PC-9 (cell line): Measurements from ENCODE around the gene TENT5C. TPM values are rescaled to one million over a fixed set of nuclear protein-coding genes. Genes with fewer than 3 reads are reported as not detected.

Source experiments
- BruUV-seq: library from RNA; stranded (reverse); fragments of 400-500 nt; replicated peaks from 2 replicates; lab custom pipeline; 2021; lab: Mats Ljungman, UMichigan
- CTCF ChIA-PET: fragments of 300-600 bp; sonication (Branson Sonifier 250); formaldehyde crosslinking; loops from one replicate; lab custom pipeline; 2022; ENCODE audit warnings: antibody characterized with exemption; lab: Charles Lee
- POLR2A ChIA-PET: fragments of 300-600 bp; sonication (Branson Sonifier 250); formaldehyde crosslinking; loops from one replicate; lab custom pipeline; 2022; ENCODE audit warnings: antibody characterized with exemption; ENCODE audit not compliant: unreplicated experiment; lab: Charles Lee
- DNase-seq, 2 experiments: peaks; one replicate each; pipeline versions ENCODE4 v3.0.0 to v3.0.0-alpha.2; 2015 to 2022; ENCODE audit warnings: mixed read lengths in 1 of 2
- H2AFZ ChIP-seq: fragments of 200-600 bp; sonication (generic); 2 replicates; pipeline ENCODE4 v1.8.1; 2017; ENCODE audit warnings: antibody characterized with exemption
- H3F3A ChIP-seq: fragments of 200-600 bp; sonication (generic); 2 replicates; pipeline ENCODE4 v1.8.1; 2017; ENCODE audit warnings: antibody characterized with exemption, mild to moderate bottlenecking, low read depth; ENCODE audit not compliant: insufficient read depth
- H3K27ac ChIP-seq: fragments of 200-600 bp; sonication (generic); 2 replicates; pipeline ENCODE4 v1.6.1; 2016; ENCODE audit warnings: mixed run types
- H3K27me3 ChIP-seq: fragments of 200-600 bp; sonication (generic); 2 replicates; pipeline ENCODE4 v1.6.1; 2016; ENCODE audit warnings: low read depth, mixed run types; ENCODE audit not compliant: insufficient read depth
- H3K36me3 ChIP-seq: fragments of 200-600 bp; sonication (generic); 2 replicates; pipeline ENCODE4 v1.6.1; 2016; ENCODE audit warnings: low read depth, mixed run types
- H3K4me1 ChIP-seq: fragments of 200-600 bp; sonication (generic); replicated peaks from 2 replicates; pipeline ENCODE4 v1.6.1; 2016; ENCODE audit warnings: mixed run types; ENCODE audit not compliant: insufficient read depth
- H3K4me2 ChIP-seq: fragments of 200-600 bp; sonication (generic); 2 replicates; pipeline ENCODE4 v1.6.1; 2017; ENCODE audit warnings: mixed run types
- H3K4me3 ChIP-seq: fragments of 200-600 bp; sonication (generic); 2 replicates; pipeline ENCODE4 v1.6.1; 2016; ENCODE audit warnings: mixed run types
- H3K79me2 ChIP-seq: fragments of 200-600 bp; sonication (generic); 2 replicates; pipeline ENCODE4 v1.6.1; 2017; ENCODE audit warnings: low read depth, mixed run types
- H3K9me2 ChIP-seq: fragments of 200-600 bp; sonication (generic); 2 replicates; pipeline ENCODE4 v1.8.1; 2017; ENCODE audit warnings: mild to moderate bottlenecking; ENCODE audit not compliant: insufficient read depth
- H3K9me3 ChIP-seq: fragments of 200-600 bp; sonication (generic); 2 replicates; pipeline ENCODE4 v1.8.1; 2016; ENCODE audit warnings: low read depth; ENCODE audit not compliant: insufficient read depth
- H4K20me1 ChIP-seq: fragments of 200-600 bp; sonication (generic); 2 replicates; pipeline ENCODE4 v1.8.1; 2017; ENCODE audit not compliant: insufficient read depth
- CTCF ChIP-seq: fragments of 200-600 bp; sonication (generic); conservative IDR thresholded peaks from 2 replicates; pipeline ENCODE4 v1.6.1; 2017; ENCODE audit warnings: mixed run types, antibody characterized with exemption, mild to moderate bottlenecking, moderate library complexity
- EZH2 ChIP-seq: fragments of 200-600 bp; sonication (generic); IDR thresholded peaks from 2 replicates; pipeline ENCODE4 v1.8.0; 2017; ENCODE audit warnings: antibody characterized with exemption, low read depth
- intact Hi-C: fragments of 100-400 bp; cut with micrococcal nuclease; formaldehyde crosslinking; loops from one replicate; pipeline ENCODE4 v1.10.0; 2022; ENCODE audit not compliant: unreplicated experiment
- total RNA-seq: library from RNA; stranded (reverse); gene quantifications from 2 replicates; pipeline ENCODE4 v1.2.3, GENCODE V29; 2021

TENT5C gene
- total RNA-seq, 1 experiment from 2014 or later = 4.3 TPM

- H3K27me3 ChIP-seq = no peaks in the 10 kb centered on the region
- H3K36me3 ChIP-seq = no peaks in the 10 kb centered on the region
- no peaks in the 10 kb centered on the region for H3K79me2 ChIP-seq
- H3K9me2 ChIP-seq = no peaks in the 10 kb centered on the region; the same call in 1 of the 2 replicates
- no peak overlapping the region for H3K4me3 ChIP-seq
- no peak overlapping the region for H2AFZ ChIP-seq
- H3F3A ChIP-seq = no peaks in the 10 kb centered on the region
- intact Hi-C loops = no loop called here
- H3K9me3 ChIP-seq = no peaks in the 10 kb centered on the region
- POLR2A ChIA-PET = no interaction called here
- no peak for DNase-seq
- CTCF ChIA-PET = interaction anchor here (1.3 kb wide), 1 partner anchor 14 kb away, joined by 3 read pairs; no protein-coding TSS in a partner anchor
- H3K27ac ChIP-seq = no peak overlapping the region
- BruUV-seq = no TSS peak
- H4K20me1 ChIP-seq = no peaks in the 10 kb centered on the region
- H3K4me2 ChIP-seq = no peak overlapping the region
- TF ChIP-seq EZH2 (no peak), CTCF (no peak)
- no peaks in the 10 kb centered on the region for H3K4me1 ChIP-seq
Observed at GRCh38 chr1:117646007-117646811, 40.4 kb downstream of the TENT5C start.

DNA sequence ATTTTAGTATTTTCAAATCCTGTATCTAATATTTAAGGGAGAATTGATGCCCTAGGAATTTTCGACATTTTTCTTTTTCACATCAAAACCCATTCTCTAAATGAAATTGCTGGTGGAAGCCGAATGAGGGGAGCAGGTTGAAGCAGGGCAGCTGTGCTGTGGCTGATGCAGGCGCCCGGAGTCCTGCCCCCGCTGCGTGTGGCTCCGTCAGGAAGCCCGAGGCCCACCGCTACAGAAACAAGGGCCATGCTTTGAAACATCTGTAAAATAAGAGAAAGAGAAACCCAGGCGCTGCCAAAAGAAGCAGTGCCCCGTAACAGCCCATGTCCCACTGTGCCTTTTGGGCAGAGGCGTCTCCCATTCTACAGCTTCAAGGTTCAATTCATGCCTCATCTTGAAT, 41.1 kb downstream of the TENT5C start:
- ChIA-PET CTCF (interaction anchor here (1.3 kb wide), 1 partner anchor 15 kb away, joined by 3 read pairs; no protein-coding TSS in a partner anchor), POLR2A (no interaction called here)
- BruUV-seq = no TSS peak

DNA sequence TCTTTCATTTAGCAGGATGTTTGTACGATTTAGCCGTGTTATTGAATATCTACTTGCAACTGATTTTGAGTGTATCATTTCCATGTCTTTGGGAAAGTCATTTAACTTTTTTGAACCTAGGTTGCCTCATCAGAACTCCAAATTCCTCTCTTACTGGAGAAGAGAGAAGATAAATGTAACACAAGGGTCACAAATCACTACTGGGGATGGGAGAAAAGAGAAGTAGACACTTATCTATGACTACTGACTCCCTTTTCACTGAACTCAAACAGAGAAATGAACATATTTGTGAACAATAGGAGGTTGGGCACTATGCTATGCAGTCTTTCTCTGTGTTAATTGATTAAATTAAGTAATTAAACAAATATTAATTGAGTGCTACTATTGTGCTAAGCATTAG, 42.2 kb downstream of the TENT5C start:
- Histone ChIP-seq H3K4me2 (no peak overlapping the region), H4K20me1 (no peaks in the 10 kb centered on the region), H3K4me1 (no peaks in the 10 kb centered on the region), H3K27me3 (no peaks in the 10 kb centered on the region), H3K9me3 (no peaks in the 10 kb centered on the region), H3K4me3 (no peak overlapping the region), H3K79me2 (no peaks in the 10 kb centered on the region), H3F3A (no peaks in the 10 kb centered on the region), H2AFZ (no peak overlapping the region), H3K9me2 (no peaks in the 10 kb centered on the region; the same call in 1 of the 2 replicates), H3K27ac (no peak overlapping the region), H3K36me3 (no peaks in the 10 kb centered on the region)
- ChIA-PET CTCF (no interaction called here), POLR2A (no interaction called here)
- intact Hi-C loops = no loop called here
- no TSS peak for BruUV-seq
- TF ChIP-seq CTCF (no peak), EZH2 (no peak)
- DNase-seq = no peak

More for the DNA sequence above, 41.1 kb downstream of the TENT5C start:
- no peaks in the 10 kb centered on the region for H3K36me3 ChIP-seq
- no peaks in the 10 kb centered on the region; the same call in 1 of the 2 replicates for H3K9me2 ChIP-seq
- H3K4me2 ChIP-seq = no peak overlapping the region
- intact Hi-C loops = no loop called here
- H3K79me2 ChIP-seq = no peaks in the 10 kb centered on the region
- no peak for TF ChIP-seq CTCF
- no peak overlapping the region for H3K27ac ChIP-seq
- no peak overlapping the region for H2AFZ ChIP-seq
- no peaks in the 10 kb centered on the region for H3K9me3 ChIP-seq
- no peak overlapping the region for H3K4me3 ChIP-seq
- no peaks in the 10 kb centered on the region for H4K20me1 ChIP-seq
- no peaks in the 10 kb centered on the region for H3K4me1 ChIP-seq
- H3F3A ChIP-seq = no peaks in the 10 kb centered on the region
- no peak for DNase-seq
- no peaks in the 10 kb centered on the region for H3K27me3 ChIP-seq
